Activated T-helper 2 cell treated with anti-CD3 and anti-CD28 coated beads, Interferon-gamma antibody, Interleukin-2, Interleukin-4, amounts not matched to agents 10 μg/mL and 5 μg/mL and 100 μg/mL, durations not matched to agents 14 hours and 24 hours and 36 hours (primary cell): ENCODE data around the gene ZSCAN9. TPM values are rescaled to one million over a fixed set of nuclear protein-coding genes. Genes with fewer than 3 reads are reported as not detected.

ENCODE experiments used
- DNase-seq: peaks from one replicate; pipeline ENCODE4 v3.0.0; 2021; ENCODE audit warnings: low spot score
- H3K27ac Mint-ChIP-seq: one replicate; pipeline ENCODE4 v1.8.0; 2021; ENCODE audit warnings: mixed read lengths
- H3K27me3 Mint-ChIP-seq: one replicate; pipeline ENCODE4 v1.8.0; 2021; ENCODE audit warnings: low read depth, mixed read lengths
- H3K36me3 Mint-ChIP-seq: one replicate; pipeline ENCODE4 v1.8.0; 2021; ENCODE audit warnings: low read depth, mixed read lengths
- H3K4me1 Mint-ChIP-seq: one replicate; pipeline ENCODE4 v1.8.0; 2021; ENCODE audit warnings: low read depth, mixed read lengths
- H3K4me3 Mint-ChIP-seq: one replicate; pipeline ENCODE4 v1.8.0; 2021; ENCODE audit warnings: low read depth, mild to moderate bottlenecking, moderate library complexity, mixed read lengths
- H3K9me3 Mint-ChIP-seq: one replicate; pipeline ENCODE4 v1.8.0; 2021; ENCODE audit warnings: mixed read lengths
- intact Hi-C: fragments of 100-400 bp; cut with micrococcal nuclease; formaldehyde crosslinking; loops from one replicate; pipeline ENCODE4 v1.15.1; 2023
- total RNA-seq: library from RNA; stranded (reverse); gene quantifications from 2 replicates; pipeline ENCODE4 v1.2.3, GENCODE V29; 2022

The ZSCAN9 gene
- total RNA-seq, 1 donor from 2014 or later: 10.8 TPM

DNA sequence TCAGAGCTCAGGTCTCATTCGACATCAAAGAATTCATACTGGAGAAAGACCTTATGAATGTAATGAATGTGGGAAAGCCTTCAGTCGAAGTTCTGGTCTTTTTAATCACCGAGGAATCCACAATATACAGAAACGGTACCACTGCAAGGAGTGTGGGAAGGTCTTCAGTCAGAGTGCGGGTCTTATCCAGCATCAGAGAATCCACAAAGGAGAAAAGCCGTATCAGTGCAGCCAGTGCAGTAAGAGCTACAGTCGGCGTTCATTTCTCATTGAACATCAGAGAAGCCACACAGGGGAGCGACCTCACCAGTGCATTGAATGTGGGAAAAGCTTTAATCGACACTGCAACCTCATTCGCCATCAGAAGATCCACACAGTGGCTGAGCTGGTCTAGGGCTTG lies 7.7 kb downstream of the ZSCAN9 start:
- intact Hi-C loops: no loop called here
- H3K4me3 Mint-ChIP-seq: no peak overlapping the region
- H3K4me1 Mint-ChIP-seq: peaks cover 1% of the 10 kb centered on the region
- no peak for DNase-seq
- peaks cover 6% of the 10 kb centered on the region for H3K9me3 Mint-ChIP-seq
- no peaks in the 10 kb centered on the region for H3K27me3 Mint-ChIP-seq
- peaks cover 57% of the 10 kb centered on the region for H3K36me3 Mint-ChIP-seq
- no peak overlapping the region for H3K27ac Mint-ChIP-seq

DNA sequence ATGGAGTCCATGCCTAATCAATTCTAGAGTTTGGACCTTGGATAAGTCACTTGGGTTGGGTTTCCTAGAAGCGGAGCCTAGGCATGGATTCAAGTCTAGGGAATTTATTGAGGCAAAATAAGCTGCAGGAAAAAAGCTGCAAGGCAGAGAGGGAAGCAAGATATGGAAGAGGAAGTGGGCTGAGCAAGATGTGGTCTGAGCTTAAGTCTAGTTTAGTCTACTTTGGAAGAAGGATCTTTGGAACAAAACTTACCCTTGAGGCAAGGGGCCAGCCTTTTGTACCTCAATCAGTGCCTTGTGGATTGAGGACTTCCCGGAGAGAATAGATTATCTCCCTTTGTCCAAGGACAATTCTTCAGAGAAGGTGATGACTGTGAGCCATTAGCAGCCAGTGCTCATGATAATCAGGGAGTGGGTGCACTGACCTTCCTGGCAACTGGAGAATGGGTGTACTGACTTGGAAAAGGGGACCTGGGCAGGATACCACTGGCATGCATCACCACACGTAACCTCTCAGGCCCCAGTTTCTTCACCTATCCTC lies 10.9 kb downstream of the ZSCAN9 start:
- Mint-ChIP-seq H3K4me1 (no peaks in the 10 kb centered on the region), H3K9me3 (peaks cover 6% of the 10 kb centered on the region), H3K27me3 (no peaks in the 10 kb centered on the region), H3K27ac (no peak overlapping the region), H3K36me3 (peaks cover 36% of the 10 kb centered on the region), H3K4me3 (no peak overlapping the region)
- no peak for DNase-seq
- intact Hi-C loops: no loop called here

DNA sequence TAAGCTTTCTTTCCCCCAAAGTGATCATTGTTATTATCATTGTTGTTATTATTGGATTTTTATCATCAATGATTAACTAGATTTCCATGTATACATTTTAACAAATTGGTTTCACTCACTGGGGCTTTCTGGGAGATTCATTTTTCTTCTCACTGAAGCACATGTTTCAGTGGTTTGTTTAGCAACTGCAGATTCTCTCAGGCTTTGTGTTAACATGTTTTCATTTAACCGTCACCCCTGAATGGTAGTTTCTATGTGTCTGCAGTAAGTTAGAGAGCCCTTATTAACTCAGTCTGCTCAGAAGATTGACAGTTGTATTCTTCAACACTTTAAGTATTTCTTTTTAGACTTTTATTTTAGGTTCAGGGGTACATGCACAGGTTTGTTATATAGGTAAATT lies 14.6 kb downstream of the ZSCAN9 start:
- DNase-seq: no peak
- Mint-ChIP-seq H3K36me3 (peaks cover 27% of the 10 kb centered on the region), H3K4me1 (no peaks in the 10 kb centered on the region), H3K9me3 (no peaks in the 10 kb centered on the region), H3K27ac (no peak overlapping the region), H3K27me3 (no peaks in the 10 kb centered on the region), H3K4me3 (no peak overlapping the region)
- intact Hi-C loops: no loop called here

DNA sequence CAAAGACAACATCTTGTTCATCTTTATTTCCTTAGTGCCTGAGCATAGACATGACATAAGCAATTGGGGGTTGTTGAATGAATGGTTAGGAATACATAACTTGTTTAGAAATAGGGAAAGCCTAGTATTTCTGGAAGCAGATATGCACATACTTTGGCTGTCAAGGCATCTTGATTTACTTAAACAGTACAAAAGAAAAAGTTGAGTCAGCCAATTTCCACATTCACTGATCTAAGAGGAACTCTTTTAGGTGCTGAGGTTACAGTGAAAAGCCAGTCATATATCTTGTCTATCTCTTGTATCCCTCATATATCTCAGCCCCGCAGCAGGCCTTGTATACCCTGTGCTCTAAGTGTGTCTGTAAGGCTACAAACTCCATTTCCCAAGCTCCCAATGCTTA lies 15.4 kb downstream of the ZSCAN9 start:
- intact Hi-C loops: no loop called here
- Mint-ChIP-seq H3K27ac (no peak overlapping the region), H3K9me3 (no peaks in the 10 kb centered on the region)

DNA sequence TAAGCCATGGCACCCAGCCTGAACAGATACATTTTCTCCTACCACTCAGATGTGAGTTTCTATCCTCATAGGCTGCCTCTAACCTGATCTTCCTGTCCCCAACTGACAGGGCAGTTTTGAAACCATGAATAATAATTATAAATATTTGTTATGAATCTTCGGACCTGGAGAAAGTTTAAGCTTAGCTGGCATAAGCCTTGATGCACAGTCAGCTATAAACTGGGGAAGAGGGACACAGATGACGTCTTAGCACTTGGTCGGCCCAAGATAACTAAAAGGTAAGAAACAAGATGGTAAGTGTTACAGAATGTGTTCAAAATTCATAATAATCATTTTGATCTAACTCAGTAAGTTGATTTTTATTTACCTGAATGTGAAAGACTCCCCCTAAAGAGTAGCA lies 18.9 kb downstream of the ZSCAN9 start:
- DNase-seq: no peak
- Mint-ChIP-seq H3K36me3 (peaks cover 58% of the 10 kb centered on the region), H3K27me3 (no peaks in the 10 kb centered on the region), H3K27ac (no peak overlapping the region), H3K4me3 (no peak overlapping the region), H3K4me1 (no peaks in the 10 kb centered on the region), H3K9me3 (no peaks in the 10 kb centered on the region)
- intact Hi-C loops: no loop called here

More for the DNA sequence above, 15.4 kb downstream of the ZSCAN9 start:
- no peaks in the 10 kb centered on the region for H3K27me3 Mint-ChIP-seq
- no peak for DNase-seq
- H3K4me1 Mint-ChIP-seq: no peaks in the 10 kb centered on the region
- H3K36me3 Mint-ChIP-seq: peaks cover 29% of the 10 kb centered on the region
- H3K4me3 Mint-ChIP-seq: no peak overlapping the region

DNA sequence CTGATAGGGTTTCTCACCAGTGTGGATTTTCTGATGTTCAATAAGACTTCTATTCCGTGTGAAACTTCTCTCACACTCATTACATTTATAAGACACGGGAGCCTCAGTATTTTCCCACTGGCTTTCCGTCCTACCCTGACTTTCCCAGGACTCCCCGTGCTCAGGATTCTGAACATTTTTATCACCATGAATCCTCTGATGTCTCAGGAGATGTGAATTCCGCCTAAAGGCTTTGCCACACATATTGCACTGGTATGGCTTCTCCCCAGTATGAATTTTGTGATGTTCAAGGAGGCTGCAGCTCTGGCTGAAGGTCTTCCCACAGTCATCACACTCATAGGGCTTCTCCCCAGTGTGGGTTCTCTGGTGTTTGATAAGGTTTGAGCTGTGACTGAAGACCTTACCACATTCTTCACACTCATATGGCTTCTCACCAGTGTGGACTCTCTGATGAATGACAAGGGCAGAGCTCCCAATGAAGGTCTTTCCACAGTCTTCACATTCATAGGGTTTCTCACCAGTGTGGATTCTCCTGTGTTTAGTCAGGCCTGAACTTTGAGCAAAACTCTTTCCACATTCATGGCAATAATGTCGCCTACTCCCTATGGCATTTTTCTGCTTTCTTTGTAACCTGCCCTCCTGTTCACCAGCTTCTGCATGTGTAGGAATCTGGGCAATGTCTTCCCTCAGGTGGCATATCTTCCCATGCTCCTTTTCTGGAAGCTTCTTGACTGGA lies 20.3 kb downstream of the ZSCAN9 start:
- no peaks in the 10 kb centered on the region for H3K9me3 Mint-ChIP-seq
- H3K4me1 Mint-ChIP-seq: peaks cover 4% of the 10 kb centered on the region
- H3K4me3 Mint-ChIP-seq: no peak overlapping the region
- intact Hi-C loops: no loop called here
- H3K27me3 Mint-ChIP-seq: no peaks in the 10 kb centered on the region
- no peak overlapping the region for H3K27ac Mint-ChIP-seq
- peaks cover 63% of the 10 kb centered on the region for H3K36me3 Mint-ChIP-seq
- no peak for DNase-seq

DNA sequence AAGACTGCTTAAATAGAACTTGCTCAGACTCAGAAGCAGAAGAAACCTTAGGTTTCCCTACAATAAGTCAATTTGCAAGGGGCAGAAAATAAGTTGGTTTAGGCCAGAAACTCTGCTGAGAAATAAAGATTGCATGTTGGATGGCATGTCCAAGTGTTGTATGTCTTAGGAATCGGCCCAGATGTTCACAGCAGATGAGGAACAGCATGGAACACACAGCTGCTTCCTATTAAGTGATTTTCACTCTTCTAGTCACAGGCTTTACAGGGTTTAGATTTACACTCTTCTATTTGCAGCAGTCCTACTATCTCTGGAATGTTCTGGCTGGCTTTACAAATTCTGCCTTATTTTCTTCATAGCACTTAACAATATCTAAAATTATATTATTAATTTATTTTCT lies 23.8 kb downstream of the ZSCAN9 start:
- DNase-seq: no peak
- Mint-ChIP-seq H3K27ac (no peak overlapping the region), H3K4me1 (peaks cover 13% of the 10 kb centered on the region), H3K36me3 (peaks cover 56% of the 10 kb centered on the region), H3K27me3 (no peaks in the 10 kb centered on the region), H3K4me3 (no peak overlapping the region), H3K9me3 (no peaks in the 10 kb centered on the region)
- intact Hi-C loops: no loop called here

DNA sequence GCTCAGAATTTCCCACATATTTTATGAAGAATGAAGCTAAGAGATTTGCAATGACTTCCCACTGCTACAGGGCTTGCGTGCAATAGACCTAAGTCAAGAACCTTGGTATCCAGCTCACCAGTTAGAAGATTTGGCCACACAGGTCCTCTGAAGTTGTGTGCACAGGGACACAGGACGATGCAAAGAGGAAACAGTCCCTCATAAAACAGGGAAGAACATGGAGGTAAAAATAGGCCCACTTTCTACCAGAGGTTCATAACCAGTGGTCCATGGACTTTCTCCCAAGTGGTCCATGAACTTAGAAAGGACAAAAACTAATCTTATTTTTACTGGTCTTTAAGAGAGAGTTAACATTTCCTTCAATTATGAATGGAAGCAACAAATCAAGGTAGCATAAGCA lies 25.7 kb downstream of the ZSCAN9 start:
- no peaks in the 10 kb centered on the region for H3K27me3 Mint-ChIP-seq
- DNase-seq: no peak
- intact Hi-C loops: no loop called here
- H3K4me1 Mint-ChIP-seq: peaks cover 13% of the 10 kb centered on the region
- peaks cover 38% of the 10 kb centered on the region for H3K36me3 Mint-ChIP-seq
- peak overlapping the region; percentile 79 for H3K4me3 Mint-ChIP-seq
- no peaks in the 10 kb centered on the region for H3K9me3 Mint-ChIP-seq
- no peak overlapping the region for H3K27ac Mint-ChIP-seq

DNA sequence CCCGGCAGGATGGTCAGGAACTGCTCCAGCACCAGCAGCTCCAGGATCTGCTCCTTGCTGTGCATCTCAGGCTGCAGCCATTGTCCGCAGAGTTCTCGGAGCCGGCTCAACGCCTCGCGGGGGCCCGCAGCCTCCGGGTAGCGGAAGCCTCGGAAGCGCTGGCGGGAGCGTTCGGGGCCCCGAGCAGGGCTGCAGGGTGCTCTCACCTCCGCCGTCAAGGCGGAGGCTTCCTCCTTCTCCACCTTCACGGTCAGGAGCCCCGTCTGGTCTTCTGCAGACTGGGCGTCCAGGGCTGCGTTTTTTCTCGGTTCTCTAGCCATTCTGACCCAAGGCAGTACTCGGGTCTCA lies 26.6 kb downstream of the ZSCAN9 start:
- peak; percentile 31 for DNase-seq
- Mint-ChIP-seq H3K36me3 (peaks cover 29% of the 10 kb centered on the region), H3K4me1 (peaks cover 13% of the 10 kb centered on the region), H3K9me3 (no peaks in the 10 kb centered on the region), H3K4me3 (peak overlapping the region; percentile 98), H3K27ac (peak overlapping the region; percentile 78), H3K27me3 (no peaks in the 10 kb centered on the region)
- intact Hi-C loops: loop anchor here (1.0 to 2.0 kb wide), 5 partner anchors 16 to 115 kb away; partner anchors contain the start of genes PGBD1, ZSCAN26 and ZSCAN9

DNA sequence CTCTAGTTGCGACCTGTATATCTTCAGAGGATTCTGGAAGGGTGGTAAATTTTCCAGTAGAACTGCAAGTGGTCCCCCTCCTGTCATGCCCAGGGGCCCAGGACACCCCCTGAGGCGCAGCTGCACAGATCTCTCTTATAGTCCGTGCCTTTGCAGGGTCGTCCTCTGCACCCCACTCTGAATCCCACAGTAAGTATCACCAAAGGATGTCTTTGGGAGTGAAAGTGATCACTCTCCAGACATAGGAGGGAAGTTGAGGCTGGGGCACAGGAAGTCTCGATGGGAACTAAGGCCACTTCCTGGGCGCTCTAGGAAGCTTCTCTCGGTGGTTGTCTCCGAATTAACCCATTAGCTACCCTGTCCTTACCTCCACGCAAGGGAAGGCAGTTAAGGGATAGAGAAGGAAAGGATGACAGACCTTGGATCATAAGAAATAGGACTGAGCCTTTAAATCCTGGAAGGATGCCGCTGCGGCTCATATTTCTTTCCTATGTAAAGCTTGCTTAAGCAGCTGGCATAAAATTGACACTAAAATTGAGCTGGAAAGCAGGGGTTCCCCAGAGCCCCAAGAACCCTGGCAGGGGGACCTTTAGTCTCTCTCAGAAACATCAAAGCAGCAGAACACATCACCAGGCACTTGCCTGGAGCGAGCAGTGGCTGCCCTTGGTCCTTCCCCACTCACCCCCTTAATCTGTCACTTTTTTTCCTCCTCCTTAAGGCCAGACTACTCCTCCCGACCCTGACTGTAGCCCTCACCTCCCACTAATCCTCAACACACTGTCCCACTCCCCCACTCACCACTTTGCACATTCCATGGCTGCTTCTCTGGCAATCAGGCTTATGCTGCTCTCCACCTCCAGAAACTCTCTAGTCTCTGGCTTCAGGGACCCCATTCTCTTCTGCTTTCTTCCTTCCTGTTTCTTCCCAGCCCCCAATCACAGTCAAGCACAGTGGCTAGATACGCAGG lies 27.2 kb downstream of the ZSCAN9 start, which contains the start of gene ZKSCAN4:
Gene ZKSCAN4 (minus strand): TSS at position 261 of the 967 bp plus-strand sequence. CDS start 289 bp downstream, outside the sequence.
- Mint-ChIP-seq H3K27ac (peak within 1 kb of the TSS; percentile 78), H3K4me3 (peak within 1 kb of the TSS; percentile 98), H3K27me3 (no peaks in the 10 kb centered on the region), H3K36me3 (peaks cover 23% of the 10 kb centered on the region), H3K9me3 (no peaks in the 10 kb centered on the region), H3K4me1 (peaks cover 13% of the 10 kb centered on the region)
- peak; percentile 67 for DNase-seq
- intact Hi-C loops: loop anchor here (1.0 to 2.0 kb wide), 5 partner anchors 15 to 115 kb away; partner anchors contain the start of genes PGBD1, ZSCAN26 and ZSCAN9

DNA sequence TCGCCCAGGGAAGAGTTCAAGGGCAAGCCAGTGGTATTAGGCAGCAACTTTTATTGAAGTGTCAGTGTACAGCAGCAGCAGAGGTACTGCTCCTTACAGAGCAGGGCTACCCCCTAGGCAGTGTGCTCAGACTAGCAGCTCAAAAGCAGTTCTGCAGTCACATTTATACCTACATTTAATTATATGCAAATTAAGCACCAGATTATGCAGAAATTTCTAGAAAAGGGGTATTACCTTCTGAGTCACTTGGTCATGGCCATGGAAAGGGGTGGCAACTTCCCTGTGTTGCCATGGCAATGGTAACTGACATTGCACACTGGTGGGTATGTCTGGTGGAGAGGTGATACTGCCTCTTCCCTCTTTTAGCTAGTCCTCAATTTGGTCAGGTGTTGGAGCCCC lies 29.0 kb downstream of the ZSCAN9 start:
- H3K9me3 Mint-ChIP-seq: peaks cover 11% of the 10 kb centered on the region
- no peaks in the 10 kb centered on the region for H3K27me3 Mint-ChIP-seq
- H3K4me1 Mint-ChIP-seq: peaks cover 18% of the 10 kb centered on the region
- no peak overlapping the region for H3K4me3 Mint-ChIP-seq
- H3K27ac Mint-ChIP-seq: no peak overlapping the region
- no peak for DNase-seq
- H3K36me3 Mint-ChIP-seq: peaks cover 15% of the 10 kb centered on the region
- intact Hi-C loops: no loop called here

DNA sequence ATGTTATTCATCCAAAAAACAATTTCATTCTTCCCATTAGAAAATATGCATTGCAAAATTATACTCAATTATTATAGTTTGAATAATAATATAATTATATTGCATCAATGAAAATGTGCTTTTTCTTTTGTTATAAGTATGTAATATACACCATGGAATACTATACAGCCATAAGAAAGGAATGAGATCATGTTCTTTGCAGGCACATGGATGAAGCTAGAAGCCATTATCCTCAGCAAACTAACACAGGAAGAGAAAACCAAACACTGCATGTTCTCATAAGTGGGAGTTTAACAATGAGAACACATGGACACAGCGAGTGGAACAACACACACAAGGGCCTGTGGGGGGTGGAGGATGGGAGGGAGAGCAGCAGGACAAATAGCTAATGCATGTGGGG lies 32.0 kb downstream of the ZSCAN9 start:
- no peak for DNase-seq
- no peak overlapping the region for H3K27ac Mint-ChIP-seq
- H3K27me3 Mint-ChIP-seq: peaks cover 10% of the 10 kb centered on the region
- no peak overlapping the region for H3K4me3 Mint-ChIP-seq
- intact Hi-C loops: no loop called here
- peaks cover 9% of the 10 kb centered on the region for H3K36me3 Mint-ChIP-seq
- H3K4me1 Mint-ChIP-seq: peaks cover 9% of the 10 kb centered on the region
- H3K9me3 Mint-ChIP-seq: peaks cover 16% of the 10 kb centered on the region
